ENCODE data around the gene TIMP1.

DNA sequence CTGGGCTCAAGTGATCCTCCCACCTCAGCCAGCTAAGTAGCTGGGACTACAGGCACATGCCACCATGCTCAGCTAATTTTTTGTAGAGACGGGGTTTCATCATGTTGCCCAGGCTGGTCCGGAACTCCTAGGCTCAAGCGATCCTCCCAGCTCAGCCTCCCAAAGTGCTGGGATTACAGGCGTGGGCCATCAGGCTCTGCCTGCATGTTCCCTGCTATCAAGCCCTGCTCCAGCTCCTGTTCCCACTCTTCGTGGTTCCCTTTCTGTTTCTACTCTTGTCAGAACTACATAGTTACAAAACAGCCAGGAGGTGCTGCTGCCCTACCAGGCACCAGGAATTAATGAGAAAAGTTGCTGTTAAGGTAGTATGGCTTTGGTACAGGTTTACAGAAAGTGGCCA is 8.7 kb downstream of the TIMP1 start:
- TF ChIP-seq, protein P1, sequence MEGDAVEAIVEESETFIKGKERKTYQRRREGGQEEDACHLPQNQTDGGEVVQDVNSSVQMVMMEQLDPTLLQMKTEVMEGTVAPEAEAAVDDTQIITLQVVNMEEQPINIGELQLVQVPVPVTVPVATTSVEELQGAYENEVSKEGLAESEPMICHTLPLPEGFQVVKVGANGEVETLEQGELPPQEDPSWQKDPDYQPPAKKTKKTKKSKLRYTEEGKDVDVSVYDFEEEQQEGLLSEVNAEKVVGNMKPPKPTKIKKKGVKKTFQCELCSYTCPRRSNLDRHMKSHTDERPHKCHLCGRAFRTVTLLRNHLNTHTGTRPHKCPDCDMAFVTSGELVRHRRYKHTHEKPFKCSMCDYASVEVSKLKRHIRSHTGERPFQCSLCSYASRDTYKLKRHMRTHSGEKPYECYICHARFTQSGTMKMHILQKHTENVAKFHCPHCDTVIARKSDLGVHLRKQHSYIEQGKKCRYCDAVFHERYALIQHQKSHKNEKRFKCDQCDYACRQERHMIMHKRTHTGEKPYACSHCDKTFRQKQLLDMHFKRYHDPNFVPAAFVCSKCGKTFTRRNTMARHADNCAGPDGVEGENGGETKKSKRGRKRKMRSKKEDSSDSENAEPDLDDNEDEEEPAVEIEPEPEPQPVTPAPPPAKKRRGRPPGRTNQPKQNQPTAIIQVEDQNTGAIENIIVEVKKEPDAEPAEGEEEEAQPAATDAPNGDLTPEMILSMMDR (IDR thresholded peaks at IDR 0.05): no peak
- no peak for TF ChIP-seq EP300 (IDR thresholded peaks at IDR 0.05)
- TF ChIP-seq POLR2A (IDR thresholded peaks at IDR 0.05): no peak
- TF ChIP-seq POLR2AphosphoS5 (IDR thresholded peaks at IDR 0.05): no peak

Measured in gastroesophageal sphincter (tissue), 3 donors.